ENCODE data around the gene GRID1. TPM values are rescaled to one million over a fixed set of nuclear protein-coding genes. Genes with fewer than 3 reads are reported as not detected.

GRID1 gene
- total RNA-seq, 1 experiment from 2014 or later = 5.6 TPM

GRCh38 chr10:85915245-85915846 lies 451.2 kb downstream of the GRID1 start:
- H3K9me3 ChIP-seq (ENCODE audit: control insufficient read depth in 1 of 2, insufficient read depth in 1 of 2, low read depth in 1 of 2, low read length in 2 of 2) = no peaks in the 10 kb centered on the region
- no peaks in the 10 kb centered on the region for H3K79me2 ChIP-seq (ENCODE audit: insufficient read depth, low read length)
- no peak for TF ChIP-seq JUND (IDR thresholded peaks at IDR 0.05)
- no peak for TF ChIP-seq YY1 (IDR thresholded peaks at IDR 0.05; ENCODE audit: extremely low read depth, insufficient replicate concordance, low read depth, low read length)
- no peak for TF ChIP-seq ELF1 (IDR thresholded peaks at IDR 0.05; ENCODE audit: borderline replicate concordance, low read depth)
- no peak for TF ChIP-seq SIN3A (IDR thresholded peaks at IDR 0.05; ENCODE audit: low read depth)
- no peak for TF ChIP-seq POLR2AphosphoS5 (IDR thresholded peaks at IDR 0.05; ENCODE audit: low read depth, low read length)
- TF ChIP-seq EGR1 (IDR thresholded peaks at IDR 0.05; ENCODE audit: low read depth) = no peak
- TF ChIP-seq RAD21 (IDR thresholded peaks at IDR 0.05; ENCODE audit: low read depth) = no peak
- no peak for TF ChIP-seq CEBPB (IDR thresholded peaks at IDR 0.05; ENCODE audit: low read depth)
- TF ChIP-seq MAX (IDR thresholded peaks at IDR 0.05) = no peak
- no peak for TF ChIP-seq CTCF (IDR thresholded peaks at IDR 0.05 in 2 of 3, conservative IDR thresholded peaks at IDR 0.05 in 1 of 3; ENCODE audit: borderline replicate concordance in 1 of 3, insufficient read depth in 1 of 3, low read depth in 2 of 3, low read length in 2 of 3)
- TF ChIP-seq ZBTB33 (IDR thresholded peaks at IDR 0.05; ENCODE audit: extremely low read depth, insufficient replicate concordance, low read length) = no peak
- no peak for TF ChIP-seq TCF7L2 (IDR thresholded peaks at IDR 0.05; ENCODE audit: borderline replicate concordance, extremely low read depth, insufficient read depth, insufficient read length)
- no peak for TF ChIP-seq SP1 (IDR thresholded peaks at IDR 0.05; ENCODE audit: low read depth)
- TF ChIP-seq POLR2A (IDR thresholded peaks at IDR 0.05; ENCODE audit: borderline replicate concordance, extremely low read depth, insufficient read depth, insufficient read length) = no peak
- no peak for TF ChIP-seq ZFX (IDR thresholded peaks at IDR 0.05)
- TF ChIP-seq EZH2 (IDR thresholded peaks at IDR 0.05) = no peak
- no peak for DNase-seq (ENCODE audit: low read depth, low spot score)
- H4K20me1 ChIP-seq (ENCODE audit: insufficient read depth) = no peaks in the 10 kb centered on the region; the same call in 1 of the 2 replicates
- no peaks in the 10 kb centered on the region for H3K9me2 ChIP-seq (ENCODE audit: insufficient read depth)
- H2AFZ ChIP-seq (ENCODE audit: low read depth, low read length, poor library complexity, severe bottlenecking) = no peak overlapping the region
- H3K4me1 ChIP-seq (ENCODE audit: control insufficient read depth in 1 of 2, insufficient read depth in 2 of 2, low read length in 2 of 2) = no peaks in the 10 kb centered on the region
- H3K9ac ChIP-seq (ENCODE audit: low read length) = no peak overlapping the region
- H3K4me2 ChIP-seq (ENCODE audit: low read length) = no peak overlapping the region
- intact Hi-C loops (cut with micrococcal nuclease) = no loop called here
- no peak for ATAC-seq
- peaks cover 5% of the 10 kb centered on the region; the same call in 1 of the 2 replicates for H3K27me3 ChIP-seq (ENCODE audit: insufficient read depth, low read length)
- no TSS peak for BruUV-seq (replicated peaks)
- H3K27ac ChIP-seq (ENCODE audit: low read depth, low read length) = no peak overlapping the region
- RAD21 ChIA-PET (ENCODE audit: low non-redundant PET in 1 of 2, low total read pairs in 2 of 2, uncharacterized antibody in 2 of 2, unreplicated experiment in 2 of 2) = no interaction called here
- POLR2A ChIA-PET = no interaction called here
- H3K4me3 ChIP-seq (replicated peaks in 1 of 2; ENCODE audit: low read depth in 1 of 2, low read length in 2 of 2) = no peak overlapping the region
- CTCF ChIA-PET = no interaction called here
- H3K36me3 ChIP-seq (ENCODE audit: control insufficient read depth in 1 of 2, insufficient read depth in 2 of 2, low read length in 2 of 2) = no peaks in the 10 kb centered on the region

All from HCT116 (cell line).